ENCODE results near the gene MYH7B.

The MYH7B gene

DNA sequence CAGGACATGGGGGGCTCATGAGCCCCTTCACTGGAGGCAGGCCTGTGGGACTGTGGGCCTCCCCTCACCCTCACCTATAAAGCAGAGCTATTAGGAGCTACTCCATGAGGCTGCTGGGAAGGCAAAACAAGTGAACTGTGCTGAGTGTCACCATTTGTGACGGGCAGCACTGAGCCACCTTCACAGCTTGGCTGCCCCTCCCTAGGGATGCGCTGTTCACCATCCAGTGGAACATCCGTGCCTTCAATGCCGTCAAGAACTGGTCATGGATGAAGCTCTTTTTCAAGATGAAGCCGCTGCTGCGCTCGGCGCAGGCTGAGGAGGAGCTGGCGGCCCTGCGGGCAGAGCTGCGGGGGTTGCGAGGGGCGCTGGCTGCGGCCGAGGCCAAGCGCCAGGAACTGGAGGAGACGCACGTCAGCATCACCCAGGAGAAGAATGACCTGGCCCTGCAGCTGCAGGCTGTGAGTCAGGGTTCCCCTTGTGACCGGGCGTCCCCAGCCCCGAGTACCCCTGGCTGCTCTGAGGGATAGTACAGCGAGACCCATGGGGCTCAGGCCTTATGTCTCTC is 38.4 kb downstream of the MYH7B start:
- DNase-seq = no peak

- no peak for DNase-seq
These were observed 39.0 kb downstream of the MYH7B start for GRCh38 chr20:34994509-34995131.

DNA sequence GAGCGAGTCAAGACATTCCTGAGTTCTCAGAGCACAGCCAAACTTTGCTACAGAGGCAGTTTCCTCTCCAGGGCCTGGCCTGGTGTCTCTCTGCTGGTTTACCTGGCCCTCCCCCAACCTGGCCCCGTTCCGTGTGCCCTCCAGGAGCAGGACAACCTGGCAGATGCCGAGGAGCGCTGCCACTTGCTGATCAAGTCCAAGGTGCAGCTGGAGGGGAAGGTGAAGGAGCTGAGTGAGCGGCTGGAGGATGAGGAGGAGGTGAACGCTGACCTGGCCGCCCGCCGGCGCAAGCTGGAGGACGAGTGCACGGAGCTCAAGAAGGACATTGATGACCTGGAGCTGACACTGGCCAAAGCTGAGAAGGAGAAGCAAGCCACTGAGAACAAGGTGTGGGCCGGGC is 39.5 kb downstream of the MYH7B start:
- DNase-seq = no peak

DNA sequence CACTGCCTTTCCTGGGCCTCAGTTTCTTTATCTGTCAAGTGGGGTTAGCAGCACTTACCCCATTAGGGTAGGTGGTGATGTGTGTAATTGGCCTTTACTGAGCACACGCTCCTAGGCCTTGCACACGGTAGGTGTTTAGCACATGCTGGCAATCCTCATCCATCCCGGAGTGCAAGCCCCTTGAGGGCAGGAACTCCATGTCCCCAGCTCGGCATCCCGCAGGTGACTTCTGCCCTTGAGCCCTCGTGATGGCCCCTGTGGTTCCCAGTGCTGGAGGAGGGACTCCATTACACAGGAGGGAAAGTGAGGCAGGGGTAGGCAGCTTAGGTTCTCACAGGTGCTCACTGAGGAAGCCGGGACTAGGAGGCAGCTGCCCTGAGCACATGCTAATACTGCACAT is 40.0 kb downstream of the MYH7B start:
- no peak for DNase-seq

DNA sequence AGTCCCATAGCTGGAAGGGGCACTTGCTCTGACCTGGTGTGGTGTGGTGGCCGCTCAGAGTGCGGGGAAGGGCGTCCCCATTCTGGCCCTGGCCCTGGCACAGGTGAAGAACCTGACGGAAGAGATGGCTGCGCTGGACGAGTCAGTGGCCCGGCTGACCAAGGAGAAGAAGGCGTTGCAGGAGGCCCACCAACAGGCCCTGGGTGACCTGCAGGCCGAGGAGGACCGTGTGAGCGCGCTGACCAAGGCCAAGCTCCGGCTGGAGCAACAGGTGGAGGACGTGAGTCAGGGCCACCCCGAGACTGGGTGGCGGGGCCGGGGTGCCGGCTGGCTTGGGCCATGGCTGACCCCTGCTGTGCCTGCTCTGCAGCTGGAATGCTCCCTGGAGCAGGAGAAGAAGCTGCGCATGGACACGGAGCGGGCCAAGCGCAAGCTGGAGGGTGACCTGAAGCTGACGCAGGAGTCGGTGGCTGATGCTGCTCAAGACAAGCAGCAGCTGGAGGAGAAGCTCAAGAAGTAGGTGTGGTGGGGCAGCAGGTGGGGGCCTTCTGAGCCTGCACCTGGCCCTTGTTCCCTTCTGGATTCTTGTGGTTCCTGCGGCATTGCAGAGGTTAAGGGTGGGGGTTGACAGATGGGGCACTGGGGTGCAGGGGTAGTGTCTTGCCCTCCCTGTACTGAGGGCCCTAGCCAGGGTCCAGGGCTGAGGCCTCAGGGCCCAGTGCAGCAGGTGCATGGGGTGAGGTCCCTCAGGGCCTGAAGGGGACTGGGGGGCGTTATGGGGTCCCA is 40.8 kb downstream of the MYH7B start:
- DNase-seq = no peak

DNA sequence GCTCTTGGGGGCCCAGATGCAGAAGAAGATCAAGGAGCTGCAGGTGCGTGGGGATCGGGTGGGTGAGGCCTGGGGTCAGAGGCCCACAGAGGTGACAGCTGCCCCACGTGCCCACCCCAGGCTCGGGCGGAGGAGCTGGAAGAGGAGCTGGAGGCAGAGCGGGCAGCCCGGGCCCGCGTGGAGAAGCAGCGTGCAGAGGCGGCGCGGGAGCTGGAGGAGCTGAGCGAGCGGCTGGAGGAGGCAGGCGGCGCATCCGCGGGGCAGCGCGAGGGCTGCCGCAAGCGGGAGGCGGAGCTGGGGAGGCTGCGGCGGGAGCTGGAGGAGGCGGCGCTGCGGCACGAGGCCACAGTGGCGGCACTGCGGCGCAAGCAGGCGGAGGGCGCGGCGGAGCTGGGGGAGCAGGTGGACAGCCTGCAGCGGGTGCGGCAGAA is 41.5 kb downstream of the MYH7B start:
- no peak for DNase-seq

GRCh38 chr20:34997774-34998173 is 42.1 kb downstream of the MYH7B start:
- DNase-seq = no peak

- no peak for DNase-seq
These were observed 42.8 kb downstream of the MYH7B start for GRCh38 chr20:34998331-34998950.

GRCh38 chr20:34999021-34999451 is 43.4 kb downstream of the MYH7B start:
- no peak for DNase-seq

- no peak for DNase-seq
These were observed 44.1 kb downstream of the MYH7B start for GRCh38 chr20:34999782-35000181.

GRCh38 chr20:35000311-35000921 is 44.7 kb downstream of the MYH7B start:
- no peak for DNase-seq

DNA sequence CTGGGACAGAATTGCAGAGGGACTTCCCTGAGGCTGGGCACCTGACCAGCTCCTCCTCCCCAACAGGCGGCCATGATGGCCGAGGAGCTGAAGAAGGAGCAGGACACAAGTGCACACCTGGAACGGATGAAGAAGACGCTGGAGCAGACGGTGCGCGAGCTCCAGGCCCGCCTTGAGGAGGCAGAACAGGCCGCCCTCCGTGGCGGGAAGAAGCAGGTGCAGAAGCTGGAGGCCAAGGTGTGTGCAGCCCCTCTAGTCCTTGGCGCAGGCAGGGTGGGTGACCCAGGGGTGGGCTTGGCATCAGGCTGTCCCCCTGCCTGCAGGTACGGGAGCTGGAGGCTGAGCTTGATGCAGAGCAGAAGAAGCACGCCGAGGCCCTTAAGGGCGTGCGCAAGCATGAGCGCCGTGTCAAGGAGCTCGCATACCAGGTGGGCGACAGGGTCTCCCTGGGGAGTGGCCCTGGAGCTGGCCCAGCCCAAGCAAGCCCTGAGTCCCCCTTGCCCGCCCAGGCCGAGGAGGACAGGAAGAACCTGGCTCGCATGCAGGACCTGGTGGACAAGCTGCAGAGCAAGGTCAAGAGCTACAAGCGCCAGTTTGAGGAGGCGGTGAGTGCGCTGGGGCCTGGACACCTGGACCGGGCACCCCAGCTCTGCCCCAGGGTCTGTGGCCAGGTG is 45.4 kb downstream of the MYH7B start:
- DNase-seq = no peak

DNA sequence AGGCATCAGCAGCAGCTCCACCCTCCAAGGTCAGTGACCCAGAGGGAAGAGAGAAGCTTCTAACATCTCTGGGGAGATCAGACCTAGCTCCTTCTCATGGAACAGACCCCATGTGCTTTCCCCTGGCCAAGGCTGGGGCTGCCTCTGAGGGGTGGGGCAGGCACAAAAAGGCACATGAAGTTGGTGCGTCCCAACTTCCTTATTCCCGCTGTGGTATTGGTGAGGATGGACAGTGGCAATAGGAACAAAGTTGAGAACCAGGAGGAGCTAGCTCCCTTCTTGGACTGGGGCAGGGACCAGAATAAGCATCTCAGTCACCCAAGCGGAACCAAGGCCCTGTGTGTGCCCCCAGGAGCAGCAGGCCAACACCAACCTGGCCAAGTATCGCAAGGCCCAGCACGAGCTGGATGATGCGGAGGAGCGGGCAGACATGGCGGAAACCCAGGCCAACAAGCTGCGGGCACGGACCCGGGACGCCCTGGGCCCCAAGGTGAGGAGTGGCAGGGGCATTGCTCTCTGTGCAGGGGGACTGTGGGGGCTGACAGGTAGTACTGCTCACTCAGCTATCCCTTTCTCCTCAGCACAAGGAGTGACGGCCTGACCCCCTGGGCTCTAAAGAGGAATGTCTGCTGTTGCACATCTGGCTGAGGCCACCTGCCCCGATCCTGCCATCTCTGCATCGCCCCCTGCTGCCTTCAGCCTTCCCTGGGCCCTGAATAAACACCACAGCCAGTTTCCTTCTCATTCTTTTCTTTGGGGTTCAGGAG is 46.1 kb downstream of the MYH7B start:
- DNase-seq = no peak

DNA sequence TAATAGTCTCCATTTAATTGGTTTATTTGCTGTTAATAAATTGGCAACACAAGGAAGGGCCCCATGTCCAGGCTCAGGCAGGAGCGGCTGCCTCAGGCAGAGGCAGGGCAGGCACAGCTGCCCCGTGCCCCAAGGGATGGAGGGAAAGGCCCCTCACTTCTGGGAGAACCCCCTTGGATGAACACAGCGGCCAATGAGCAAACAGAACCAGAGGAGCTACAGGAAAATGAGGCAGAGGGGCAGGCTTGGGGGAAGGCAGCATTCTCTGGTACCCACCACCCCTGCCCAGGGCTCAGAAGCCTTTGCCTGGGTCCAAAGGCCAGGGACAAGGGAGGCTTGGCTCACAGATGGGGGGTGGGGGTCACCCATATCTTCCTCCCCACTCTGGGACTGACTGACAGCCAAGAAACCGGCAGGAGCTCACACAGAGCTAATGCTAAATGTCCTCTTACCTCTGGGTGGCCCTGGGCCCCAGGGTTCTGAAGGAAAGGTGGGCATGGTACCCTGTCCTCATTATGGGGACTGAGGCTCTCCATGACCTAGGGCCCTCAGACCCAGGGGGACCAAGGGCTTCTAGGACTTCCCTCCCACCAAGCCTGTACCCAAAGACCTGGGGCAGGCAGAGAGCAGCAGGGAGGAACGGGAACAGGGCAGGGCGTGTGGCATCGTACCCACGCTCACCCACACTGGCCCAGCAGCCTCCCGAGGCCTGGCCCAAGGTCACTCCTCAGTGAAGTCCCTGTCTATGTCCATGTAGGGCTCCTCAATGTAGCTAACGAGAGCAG is 47.0 kb downstream of the MYH7B start:
- DNase-seq = no peak

GRCh38 chr20:35003211-35004031 is 47.8 kb downstream of the MYH7B start:
- DNase-seq = no peak

GRCh38 chr20:35004051-35004725 is 48.5 kb downstream of the MYH7B start:
- no peak for DNase-seq

DNA sequence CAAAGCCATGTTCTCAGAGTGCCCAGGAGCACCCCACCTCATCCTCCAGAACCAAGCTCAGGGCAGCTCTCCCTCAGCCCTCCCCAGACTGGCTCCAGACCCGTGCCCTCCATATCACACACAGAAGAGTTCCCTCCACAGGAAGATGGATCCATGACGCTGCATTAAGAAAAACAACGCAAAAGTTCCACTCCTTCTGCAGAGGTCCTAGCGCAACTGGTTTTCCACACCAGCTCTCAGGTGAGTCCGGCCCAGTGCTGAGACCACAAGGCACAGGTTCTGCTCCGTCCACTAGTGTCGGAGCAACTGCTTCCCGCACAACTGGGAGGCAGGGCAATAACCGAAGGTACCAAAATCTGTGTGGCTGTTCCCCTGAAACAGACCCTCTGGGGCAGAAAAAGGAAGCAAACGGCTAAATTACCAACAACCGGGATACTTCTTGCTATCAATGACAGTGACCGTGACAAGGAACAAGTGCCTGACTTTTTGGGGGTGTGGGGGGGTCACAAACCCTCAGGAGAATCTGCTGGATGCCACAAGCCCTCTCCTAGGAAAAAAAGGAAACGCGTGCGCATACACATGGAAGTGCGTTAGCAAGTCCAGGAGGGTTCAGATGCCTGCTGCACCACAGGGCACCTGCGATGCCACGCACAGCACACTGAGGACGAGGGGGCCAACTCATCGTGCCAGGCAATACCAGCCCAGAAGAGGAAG is 49.2 kb downstream of the MYH7B start:
- DNase-seq = no peak

Measured in NCI-H345 (cell line).